Anterior cingulate cortex (tissue), 58 donors: ENCODE measurements around the gene VSTM2L.
A peak's percentile ranks its signal among the peaks of the same experiment; 100 is the strongest.

Source experiments
- DNase-seq, 58 donors: peaks; one replicate each; lab custom pipeline; 2025; lab: John Stamatoyannopoulos, UW

VSTM2L gene

DNA sequence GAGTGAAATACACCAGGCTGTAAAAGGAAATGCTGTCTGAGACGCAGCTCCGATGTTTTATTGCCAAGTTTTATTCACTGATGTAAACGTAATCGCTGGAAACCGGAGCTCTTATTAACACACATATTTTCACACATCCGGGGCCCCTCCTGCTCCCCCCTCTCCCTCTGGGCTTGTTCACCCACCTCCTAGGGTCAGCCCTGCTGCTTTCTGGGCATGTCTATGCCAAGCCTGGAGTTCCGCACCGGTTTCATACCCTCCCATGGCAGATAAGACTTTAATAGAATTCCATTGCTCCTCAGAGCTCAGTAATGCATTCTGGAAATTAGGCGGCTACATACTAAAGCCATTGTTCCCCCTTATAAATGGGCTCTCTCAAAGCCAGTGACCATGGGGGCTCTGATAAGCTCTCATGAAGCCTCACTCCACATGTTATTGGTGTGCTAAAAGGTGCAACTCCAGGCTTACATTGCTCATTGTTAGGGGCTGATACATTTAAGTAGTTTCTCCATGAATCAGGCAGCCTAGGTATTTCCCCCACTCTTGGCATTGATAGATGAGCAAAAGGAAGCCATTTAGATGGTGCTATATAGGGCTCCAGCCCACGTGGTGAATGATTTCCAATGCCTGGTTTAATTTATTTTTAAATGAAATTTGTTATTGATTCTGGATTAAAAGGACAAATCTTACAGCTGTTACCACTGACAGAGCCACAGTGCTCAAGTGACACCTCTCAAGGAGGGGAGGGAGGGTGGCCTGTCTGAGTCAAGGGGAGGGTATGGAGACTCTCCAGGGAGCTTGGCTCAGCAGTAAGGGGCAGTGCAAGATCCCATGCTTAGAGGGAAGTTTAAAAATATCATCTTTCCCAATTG, 4.5 kb upstream of the VSTM2L start:
- no peak for DNase-seq

DNA sequence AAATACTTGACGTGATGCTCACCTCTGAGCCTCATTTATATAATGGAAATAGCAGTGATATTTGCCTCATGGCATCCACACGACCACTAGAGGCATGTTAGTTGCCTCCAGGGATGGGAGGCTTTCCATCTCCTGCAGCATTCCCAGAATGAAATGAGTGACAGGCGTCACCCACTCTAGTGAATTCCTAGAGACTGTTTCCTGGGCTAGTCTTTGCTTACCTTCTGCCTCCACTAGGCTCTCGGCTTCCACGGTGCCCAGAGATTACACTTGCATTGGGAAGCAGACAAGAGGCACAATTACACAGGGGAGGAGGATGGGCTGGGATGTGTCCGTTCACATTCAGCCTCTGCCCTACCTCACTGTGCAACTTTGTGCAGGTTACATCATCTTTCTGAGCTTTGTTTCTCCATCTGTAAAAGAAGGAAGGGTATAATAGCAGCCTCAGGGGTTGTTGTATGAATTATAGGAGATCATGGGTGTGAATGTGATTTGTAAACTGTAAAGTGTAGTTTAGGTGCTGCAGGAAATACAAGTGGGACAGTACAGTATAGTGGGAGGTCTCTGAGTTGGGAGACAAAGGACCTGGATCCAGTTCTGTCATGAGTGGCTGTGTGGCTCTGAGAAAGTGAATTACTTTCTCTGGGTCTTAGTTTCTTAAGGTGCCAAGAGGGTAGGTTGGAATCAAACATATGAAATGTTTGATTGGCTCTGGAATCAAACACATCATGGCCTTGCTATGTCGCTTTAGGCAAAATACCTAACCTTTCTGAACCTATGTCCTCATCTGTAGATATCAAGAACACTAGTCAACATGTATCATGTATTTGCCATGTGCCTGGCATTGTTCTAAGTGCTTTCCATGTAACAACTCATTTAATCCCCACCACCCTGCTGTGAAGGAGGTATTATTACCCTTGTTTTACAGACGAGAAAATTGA, 3.6 kb upstream of the VSTM2L start:
- DNase-seq = no peak

DNA sequence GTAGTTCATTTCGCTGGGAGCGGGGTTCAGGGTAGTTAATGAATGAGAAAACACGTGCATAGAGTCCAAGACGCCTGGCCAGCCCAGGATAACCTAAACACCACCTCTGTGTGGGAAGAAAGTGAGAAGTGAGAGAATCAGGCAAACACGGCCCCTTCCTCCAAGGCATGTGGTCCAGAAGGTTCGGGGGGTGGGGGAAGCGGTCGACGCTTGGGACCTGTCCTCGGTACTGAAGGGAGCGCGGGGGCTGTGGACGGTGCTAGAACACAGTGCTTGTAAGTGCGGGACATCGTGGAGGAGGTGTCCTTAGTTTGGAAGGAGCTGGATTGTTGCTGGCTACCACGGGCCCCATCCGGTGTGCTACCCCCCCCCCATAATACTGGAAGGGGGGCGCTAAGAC, 1.7 kb upstream of the VSTM2L start:
- no peak for DNase-seq

DNA sequence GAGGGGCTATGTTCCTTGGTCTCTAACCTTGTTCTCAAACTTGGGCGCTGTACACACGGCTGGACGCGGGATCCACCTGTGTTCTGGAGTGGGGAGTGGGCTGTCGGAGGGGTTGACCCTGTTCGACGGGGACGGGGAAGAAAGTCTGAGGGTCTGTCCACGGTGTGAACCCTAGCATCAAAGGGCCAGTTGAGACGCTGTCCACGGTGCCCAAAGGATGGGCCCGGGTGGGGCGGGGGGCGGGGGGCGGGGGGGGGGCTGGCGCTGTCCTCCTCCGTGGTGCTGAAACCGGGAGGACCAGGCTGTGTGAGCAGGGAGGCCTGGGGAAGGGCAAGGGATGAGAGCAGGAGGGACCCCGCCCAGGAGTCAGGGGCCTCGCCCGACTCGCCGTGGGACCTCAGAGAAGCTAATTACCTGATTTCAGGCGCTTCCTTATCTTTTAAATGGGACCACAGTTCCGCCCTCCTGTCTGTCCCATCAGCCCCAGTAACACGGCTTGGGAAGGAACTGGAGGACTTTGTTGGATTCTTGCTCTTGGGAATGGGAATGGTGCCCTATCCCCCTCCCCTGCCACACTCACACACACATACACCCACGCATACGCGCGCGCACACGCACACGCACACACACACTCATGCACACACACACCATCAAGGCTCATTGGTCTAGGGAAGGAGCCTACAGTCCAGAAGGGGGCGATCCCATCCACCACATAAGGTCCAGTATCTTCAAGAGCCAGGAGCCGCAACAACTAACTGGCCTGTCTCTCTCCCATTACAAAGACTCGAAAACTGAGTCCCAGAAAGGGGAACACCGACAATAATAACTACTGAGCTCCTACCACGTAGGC, 1.0 kb upstream of the VSTM2L start:
- DNase-seq = peak in 9 of 58 donors; percentile 3 to 30 (median 18)

DNA sequence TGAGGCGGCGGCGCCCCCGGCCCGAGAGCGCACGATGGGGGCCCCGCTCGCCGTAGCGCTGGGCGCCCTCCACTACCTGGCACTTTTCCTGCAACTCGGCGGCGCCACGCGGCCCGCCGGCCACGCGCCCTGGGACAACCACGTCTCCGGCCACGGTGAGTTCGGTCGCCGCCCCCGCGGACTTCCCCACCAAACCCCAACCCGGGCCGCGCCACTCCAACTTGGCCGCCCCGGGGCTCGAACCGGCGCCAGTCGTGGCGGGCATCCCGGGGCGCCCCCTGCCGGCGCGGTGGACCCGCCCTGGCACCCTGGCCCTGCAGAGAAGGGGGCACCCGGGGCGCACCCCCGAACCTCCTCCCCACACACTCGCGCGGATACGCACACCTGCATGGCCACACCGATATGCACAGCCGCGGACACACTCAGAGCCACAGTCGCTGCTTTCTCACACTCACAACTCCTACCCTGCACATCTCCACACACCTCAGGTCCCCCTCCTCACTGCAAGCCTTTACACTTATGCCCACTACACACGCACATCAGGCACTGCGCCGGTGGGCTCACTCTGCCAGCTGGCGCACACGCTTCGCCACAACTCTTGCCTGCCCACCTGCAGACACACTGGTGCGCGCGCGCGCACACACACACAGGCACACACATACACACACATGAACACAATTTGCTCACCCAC, 535 bp downstream of the VSTM2L start:
- DNase-seq = peak in 5 of 58 donors; percentile 3 to 33 (median 19)

DNA sequence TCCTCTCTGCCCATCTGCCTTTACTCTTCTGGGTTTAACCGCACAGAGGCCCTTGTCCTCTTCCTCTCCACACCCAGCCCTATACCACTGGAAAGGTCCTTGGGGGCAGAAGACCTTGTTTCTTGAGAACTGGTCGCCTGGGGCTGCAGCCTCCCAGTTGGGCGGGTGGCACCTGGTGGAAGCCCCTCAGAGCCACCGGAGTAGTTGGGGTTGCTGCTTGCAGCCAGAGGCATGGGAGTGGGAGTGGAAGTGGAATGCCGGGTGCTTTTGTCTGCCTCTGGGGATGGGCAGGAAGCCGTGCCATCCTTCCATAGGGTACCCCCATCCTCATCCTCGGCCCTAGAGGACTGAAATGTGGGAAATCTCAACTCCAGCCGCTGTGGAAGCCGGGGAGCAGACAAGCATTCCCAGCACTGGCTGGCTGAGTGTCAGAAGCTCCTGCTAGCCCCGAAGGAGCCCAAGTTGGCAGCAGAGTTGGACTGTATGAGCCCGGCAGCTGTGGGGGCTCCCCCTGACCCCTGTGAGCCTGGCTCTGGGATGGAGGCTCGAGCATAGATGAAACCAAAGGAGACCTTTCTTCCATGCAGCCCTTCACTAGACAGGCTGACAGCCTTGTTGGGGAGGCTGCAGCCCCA, 1.2 kb downstream of the VSTM2L start:
- DNase-seq = peak in 4 of 58 donors; percentile 25 to 59 (median 28)

DNA sequence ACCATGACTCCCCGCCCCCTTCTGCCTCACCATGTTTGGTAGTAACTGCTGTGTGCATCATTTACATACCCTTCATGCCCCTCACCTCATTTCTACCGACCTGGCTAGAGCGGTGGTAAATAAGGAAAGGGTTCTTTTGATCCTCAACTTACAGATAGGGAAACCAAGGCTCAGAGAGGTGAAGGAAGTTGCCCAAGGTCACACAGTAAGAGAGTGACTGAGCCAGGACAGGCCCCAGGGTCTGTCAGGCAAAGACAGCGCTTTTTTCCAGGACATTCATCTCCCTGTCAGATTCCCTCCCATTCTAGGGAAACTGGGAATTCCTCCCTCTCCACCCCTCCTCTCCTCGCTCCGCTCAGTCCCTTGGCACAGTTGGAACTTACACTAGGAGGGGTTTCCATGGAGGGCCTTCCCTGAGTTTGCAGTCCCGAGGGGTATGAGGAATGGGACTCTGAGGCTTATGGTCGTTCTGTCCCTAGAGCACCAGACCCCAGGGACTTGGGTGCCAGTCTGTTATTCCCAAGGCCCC, 2.0 kb downstream of the VSTM2L start:
- no peak for DNase-seq

GRCh38 chr20:37905671-37906613, 3.0 kb downstream of the VSTM2L start:
- no peak for DNase-seq

DNA sequence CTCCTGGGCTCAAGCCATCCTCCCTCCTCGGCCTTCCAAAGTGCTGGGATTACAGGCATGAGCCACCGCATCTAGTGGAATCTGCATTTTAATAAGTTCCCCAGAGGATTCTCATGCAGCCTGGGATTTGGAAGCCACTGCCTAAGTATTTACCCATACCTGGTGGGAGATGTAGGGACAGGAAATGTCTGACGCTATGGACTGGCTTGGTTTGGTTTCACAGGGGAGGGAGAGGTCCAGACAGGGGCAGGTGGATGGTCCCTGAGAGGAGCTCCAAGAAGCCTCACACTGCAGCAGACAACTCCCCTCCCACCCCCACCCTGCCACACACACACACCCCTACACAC, 4.4 kb downstream of the VSTM2L start:
- DNase-seq = no peak

GRCh38 chr20:37907677-37908401, 4.9 kb downstream of the VSTM2L start:
- DNase-seq = peak in 6 of 58 donors; percentile 6 to 21 (median 18)

- no peak for DNase-seq
These were observed 8.3 kb downstream of the VSTM2L start for GRCh38 chr20:37911261-37911660.

DNA sequence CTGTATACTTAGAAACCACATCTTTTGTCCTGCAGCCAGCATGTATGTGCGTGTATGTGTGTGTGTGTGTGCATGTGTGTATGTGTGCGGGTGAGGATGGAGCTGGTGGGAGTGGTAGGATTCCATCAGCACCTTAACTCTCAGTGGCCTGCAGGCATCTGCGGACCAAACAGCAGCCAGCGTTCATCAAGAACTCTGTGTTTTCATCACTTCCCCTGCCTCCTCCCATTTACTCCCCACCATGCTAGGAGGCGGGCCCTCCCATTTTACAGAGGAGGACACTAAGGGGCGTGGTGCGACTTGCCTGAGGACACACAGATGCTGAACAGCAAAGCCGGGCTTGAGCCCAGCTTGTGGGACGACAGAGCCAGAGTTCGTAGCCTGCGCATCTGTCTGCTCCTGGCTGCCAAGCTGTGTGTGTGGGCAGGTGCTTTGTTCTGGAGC, 8.9 kb downstream of the VSTM2L start:
- peak in 28 of 58 donors; percentile 9 to 78 (median 32) for DNase-seq

GRCh38 chr20:37912874-37913273, 9.9 kb downstream of the VSTM2L start:
- DNase-seq = no peak

GRCh38 chr20:37913567-37914366, 10.8 kb downstream of the VSTM2L start:
- DNase-seq = no peak

- DNase-seq = no peak
These were observed 11.4 kb downstream of the VSTM2L start for GRCh38 chr20:37914367-37914671.

DNA sequence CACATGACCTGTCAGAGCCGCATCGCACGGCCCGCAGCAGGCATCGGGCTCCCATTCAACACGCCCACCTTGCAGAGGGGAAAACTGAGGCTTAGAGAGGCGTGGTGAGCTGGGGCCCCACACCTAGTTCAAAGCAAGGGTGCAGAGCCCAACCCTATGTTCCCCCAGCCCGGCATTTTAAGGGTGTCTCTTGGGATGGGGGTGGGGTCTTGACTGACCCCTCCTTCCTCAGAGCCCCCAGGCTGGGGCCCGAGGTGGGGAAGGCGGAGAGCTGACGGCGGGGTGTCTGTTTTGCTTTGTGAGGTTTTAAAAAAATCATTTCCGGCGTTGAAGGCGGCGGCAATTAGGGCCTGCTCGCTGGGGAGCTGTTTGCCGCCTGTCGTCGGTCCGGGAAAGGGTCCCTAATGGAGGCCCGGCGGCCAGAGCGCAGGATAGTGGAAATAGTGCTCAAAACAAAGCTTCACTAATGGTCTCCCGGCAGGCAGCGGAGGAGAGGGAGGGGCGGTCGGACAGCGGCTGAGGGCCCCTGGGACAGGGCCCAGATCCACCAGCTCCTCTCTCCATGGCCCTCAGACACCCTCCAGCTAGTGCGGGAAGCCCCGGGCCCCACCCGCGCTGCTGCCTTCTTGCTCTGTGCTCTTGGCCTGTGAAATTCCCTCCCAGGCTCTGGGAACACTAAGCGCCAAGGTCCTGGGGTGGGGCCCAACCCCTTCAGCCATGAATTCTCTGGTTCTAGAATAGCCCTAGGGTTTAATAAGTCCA, 11.9 kb downstream of the VSTM2L start:
- peak in 1 of 58 donors; percentile 10 for DNase-seq
